ENCODE results near the gene SPTBN5.

Gene SPTBN5

GRCh38 chr15:41927536-41927935, 33.7 kb upstream of the SPTBN5 start:
- no peak overlapping the region for H3K4me3 ChIP-seq (ENCODE audit: low read depth, low read length)
- TF ChIP-seq CTCF (conservative IDR thresholded peaks at IDR 0.05; ENCODE audit: low read depth, low read length), result no peak
- no peak for DNase-seq (ENCODE audit: low read depth)

GRCh38 chr15:41926185-41927056, 32.6 kb upstream of the SPTBN5 start:
- TF ChIP-seq CTCF (conservative IDR thresholded peaks at IDR 0.05; ENCODE audit: low read depth, low read length), result no peak
- peak; percentile 37 for DNase-seq (ENCODE audit: low read depth)

GRCh38 chr15:41925086-41925608, 31.3 kb upstream of the SPTBN5 start:
- no peak for DNase-seq (ENCODE audit: low read depth)
- no peak for TF ChIP-seq CTCF (conservative IDR thresholded peaks at IDR 0.05; ENCODE audit: low read depth, low read length)
- H3K4me3 ChIP-seq (ENCODE audit: low read depth, low read length), result no peak overlapping the region

More at GRCh38 chr15:41926185-41927056, 32.6 kb upstream of the SPTBN5 start:
- no peak overlapping the region for H3K4me3 ChIP-seq (ENCODE audit: low read depth, low read length)

GRCh38 chr15:41923401-41923997, 29.6 kb upstream of the SPTBN5 start:
- DNase-seq (ENCODE audit: low read depth), result no peak
- no peak for TF ChIP-seq CTCF (conservative IDR thresholded peaks at IDR 0.05; ENCODE audit: low read depth, low read length)

GRCh38 chr15:41922353-41922752, 28.5 kb upstream of the SPTBN5 start:
- no peak overlapping the region for H3K4me3 ChIP-seq (ENCODE audit: low read depth, low read length)
- no peak for TF ChIP-seq CTCF (conservative IDR thresholded peaks at IDR 0.05; ENCODE audit: low read depth, low read length)
- no peak for DNase-seq (ENCODE audit: low read depth)

More at GRCh38 chr15:41923401-41923997, 29.6 kb upstream of the SPTBN5 start:
- H3K4me3 ChIP-seq (ENCODE audit: low read depth, low read length), result no peak overlapping the region

- no peak overlapping the region for H3K4me3 ChIP-seq (ENCODE audit: low read depth, low read length)
- TF ChIP-seq CTCF (conservative IDR thresholded peaks at IDR 0.05; ENCODE audit: low read depth, low read length), result no peak
- DNase-seq (ENCODE audit: low read depth), result no peak
Observed at GRCh38 chr15:41921639-41922038, 27.8 kb upstream of the SPTBN5 start.
